GM21737 (cell line): ENCODE data around the gene CEP57.

ENCODE experiments used
- ATAC-seq: cut with Tn5 transposase; IDR thresholded peaks from one replicate; pipeline ENCODE4 v1.9.1; 2021; ENCODE audit warnings: mild to moderate bottlenecking, moderate library complexity; ENCODE audit not compliant: unreplicated experiment

The CEP57 gene

GRCh38 chr11:95790123-95790932 lies at the start of gene CEP57:
Gene CEP57, plus strand, starts transcription at chr11:95790498. Its CDS starts 201 bp downstream, at chr11:95790699.
- peak; percentile 69 for ATAC-seq

GRCh38 chr11:95750101-95750500 lies 40.2 kb upstream of the CEP57 start:
- no peak for ATAC-seq

GRCh38 chr11:95751515-95751914 lies 38.8 kb upstream of the CEP57 start:
- no peak for ATAC-seq

GRCh38 chr11:95760941-95761340 lies 29.4 kb upstream of the CEP57 start:
- ATAC-seq, result no peak

GRCh38 chr11:95762534-95762933 lies 27.8 kb upstream of the CEP57 start:
- ATAC-seq, result no peak

GRCh38 chr11:95764267-95764898 lies 25.9 kb upstream of the CEP57 start:
- ATAC-seq, result no peak

GRCh38 chr11:95766701-95767100 lies 23.6 kb upstream of the CEP57 start:
- no peak for ATAC-seq

GRCh38 chr11:95767498-95767897 lies 22.8 kb upstream of the CEP57 start:
- no peak for ATAC-seq

- ATAC-seq, result no peak
Measured at GRCh38 chr11:95768521-95768920, 21.8 kb upstream of the CEP57 start.

GRCh38 chr11:95776859-95777258 lies 13.4 kb upstream of the CEP57 start:
- ATAC-seq, result no peak

- no peak for ATAC-seq
Measured at GRCh38 chr11:95778699-95779098, 11.6 kb upstream of the CEP57 start.

GRCh38 chr11:95780544-95780943 lies 9.8 kb upstream of the CEP57 start:
- ATAC-seq, result no peak

GRCh38 chr11:95788921-95789505 lies 1.3 kb upstream of the CEP57 start:
- no peak for ATAC-seq

- peak; percentile 77 for ATAC-seq
Measured at GRCh38 chr11:95789506-95790122, 684 bp upstream of the CEP57 start, which contains the start of gene FAM76B. Gene FAM76B, minus strand, starts transcription at chr11:95789782. Its CDS starts 304 bp downstream, at chr11:95789478.

GRCh38 chr11:95790933-95791708 lies 823 bp downstream of the CEP57 start:
- ATAC-seq, result no peak

GRCh38 chr11:95791709-95792033 lies 1.4 kb downstream of the CEP57 start:
- no peak for ATAC-seq

- ATAC-seq, result no peak
Measured at GRCh38 chr11:95792200-95792599, 1.9 kb downstream of the CEP57 start.

GRCh38 chr11:95792700-95793099 lies 2.4 kb downstream of the CEP57 start:
- ATAC-seq, result no peak

GRCh38 chr11:95793116-95793515 lies 2.8 kb downstream of the CEP57 start:
- no peak for ATAC-seq

GRCh38 chr11:95794086-95794485 lies 3.8 kb downstream of the CEP57 start:
- ATAC-seq, result no peak
